WTC11 (cell line): ENCODE measurements around the gene TNNI2. TPM values are rescaled to one million over a fixed set of nuclear protein-coding genes. Genes with fewer than 3 reads are reported as not detected.

ENCODE experiments used
- ATAC-seq: fragments of 200-7000 bp; cut with Tn5 transposase; 2 replicates; pipeline ENCODE4 v1.10.0; 2021; ENCODE audit warnings: mild to moderate bottlenecking, moderate library complexity
- CTCF ChIA-PET: fragments of 300-600 bp; sonication (Branson Sonifier 250); formaldehyde crosslinking; loops from one replicate; lab custom pipeline; 2021; ENCODE audit warnings: antibody characterized with exemption; lab: Charles Lee
- POLR2A ChIA-PET: fragments of 350-600 bp; sonication (Branson Sonifier 250); formaldehyde crosslinking; loops from one replicate; lab custom pipeline; 2021; ENCODE audit warnings: antibody characterized with exemption; lab: Charles Lee
- DNase-seq: peaks from one replicate; pipeline ENCODE4 v3.0.0; 2021; ENCODE audit warnings: low spot score
- H3K27ac Mint-ChIP-seq: 2 replicates; pipeline ENCODE4 v1.8.0; 2021; ENCODE audit warnings: mixed read lengths
- H3K27me3 Mint-ChIP-seq: 2 replicates; pipeline ENCODE4 v1.8.0; 2021; ENCODE audit warnings: low read depth, mild to moderate bottlenecking, moderate library complexity, mixed read lengths
- H3K36me3 Mint-ChIP-seq: 2 replicates; pipeline ENCODE4 v1.8.0; 2021; ENCODE audit warnings: mixed read lengths
- H3K4me1 Mint-ChIP-seq: 2 replicates; pipeline ENCODE4 v1.8.0; 2022; ENCODE audit warnings: mixed read lengths
- H3K4me3 Mint-ChIP-seq: 2 replicates; pipeline ENCODE4 v1.8.0; 2021; ENCODE audit warnings: mild to moderate bottlenecking, moderate library complexity, mixed read lengths
- H3K9me3 Mint-ChIP-seq: 2 replicates; pipeline ENCODE4 v1.8.0; 2021; ENCODE audit warnings: mixed read lengths
- ARID4B ChIP-seq: sonication (generic); formaldehyde crosslinking; IDR thresholded peaks from 2 replicates; pipeline ENCODE4 v1.8.0; 2023; ENCODE audit warnings: missing genetic modification reagents, mild to moderate bottlenecking, borderline replicate concordance
- ATF1 ChIP-seq: sonication (generic); formaldehyde crosslinking; IDR thresholded peaks from 2 replicates; pipeline ENCODE4 v1.8.1; 2023; ENCODE audit warnings: mild to moderate bottlenecking, moderate library complexity, missing genetic modification reagents
- ATF6 ChIP-seq: sonication (generic); formaldehyde crosslinking; IDR thresholded peaks from 2 replicates; pipeline ENCODE4 v1.8.1; 2023; ENCODE audit warnings: mild to moderate bottlenecking, missing genetic modification reagents
- CBFB ChIP-seq: sonication (generic); formaldehyde crosslinking; IDR thresholded peaks from 2 replicates; pipeline ENCODE4 v1.8.1; 2022; ENCODE audit warnings: mild to moderate bottlenecking, low read depth, missing genetic modification reagents
- E2F5 ChIP-seq: sonication (generic); formaldehyde crosslinking; IDR thresholded peaks from 2 replicates; pipeline ENCODE4 v1.8.1; 2022; ENCODE audit warnings: mild to moderate bottlenecking, moderate library complexity, missing genetic modification reagents
- ESRRA ChIP-seq: sonication (generic); formaldehyde crosslinking; IDR thresholded peaks from 2 replicates; pipeline ENCODE4 v1.8.1; 2022; ENCODE audit warnings: mild to moderate bottlenecking, missing genetic modification reagents, borderline replicate concordance
- FOXP1 ChIP-seq: sonication (generic); formaldehyde crosslinking; IDR thresholded peaks from 2 replicates; pipeline ENCODE4 v1.8.0; 2022; ENCODE audit warnings: missing genetic modification reagents, mild to moderate bottlenecking, moderate library complexity, borderline replicate concordance
- NFYB ChIP-seq: sonication (generic); formaldehyde crosslinking; conservative IDR thresholded peaks from 2 replicates; pipeline ENCODE4 v1.8.0; 2022; ENCODE audit warnings: low read depth, missing genetic modification reagents
- RELA ChIP-seq: sonication (generic); formaldehyde crosslinking; IDR thresholded peaks from 2 replicates; pipeline ENCODE4 v1.8.1; 2022; ENCODE audit warnings: missing genetic modification reagents, mild to moderate bottlenecking, borderline replicate concordance
- RORB ChIP-seq: fragments of 250-450 bp; sonication (Bioruptor Pico); IDR thresholded peaks from 2 replicates; pipeline ENCODE4 v1.9.0; 2021; ENCODE audit warnings: mild to moderate bottlenecking
- SMAD4 ChIP-seq: sonication (generic); formaldehyde crosslinking; IDR thresholded peaks from 2 replicates; pipeline ENCODE4 v1.8.0; 2022; ENCODE audit warnings: mild to moderate bottlenecking, missing genetic modification reagents
- total RNA-seq: library from RNA; stranded (reverse); gene quantifications from 3 replicates; pipeline ENCODE4 v1.2.3, GENCODE V29; 2021
- TF ChIP-seq, protein P1 (sequence below): fragments of 250-450 bp; sonication (Bioruptor Pico); IDR thresholded peaks from 2 replicates; pipeline ENCODE4 v1.9.0; 2021; ENCODE audit warnings: mild to moderate bottlenecking, borderline replicate concordance
- TF ChIP-seq, protein P2 (sequence below): fragments of 250-450 bp; sonication (Bioruptor Pico); IDR thresholded peaks from 2 replicates; pipeline ENCODE4 v1.9.0; 2021; ENCODE audit warnings: moderate library complexity, mild to moderate bottlenecking, inconsistent platforms, borderline replicate concordance
- TF ChIP-seq, protein P3 (sequence below): sonication (generic); formaldehyde crosslinking; conservative IDR thresholded peaks from 2 replicates; pipeline ENCODE4 v1.8.1; 2023; ENCODE audit warnings: mild to moderate bottlenecking, low read depth, missing genetic modification reagents, moderate library complexity

Gene TNNI2
- total RNA-seq, 1 experiment from 2014 or later = not detected

DNA sequence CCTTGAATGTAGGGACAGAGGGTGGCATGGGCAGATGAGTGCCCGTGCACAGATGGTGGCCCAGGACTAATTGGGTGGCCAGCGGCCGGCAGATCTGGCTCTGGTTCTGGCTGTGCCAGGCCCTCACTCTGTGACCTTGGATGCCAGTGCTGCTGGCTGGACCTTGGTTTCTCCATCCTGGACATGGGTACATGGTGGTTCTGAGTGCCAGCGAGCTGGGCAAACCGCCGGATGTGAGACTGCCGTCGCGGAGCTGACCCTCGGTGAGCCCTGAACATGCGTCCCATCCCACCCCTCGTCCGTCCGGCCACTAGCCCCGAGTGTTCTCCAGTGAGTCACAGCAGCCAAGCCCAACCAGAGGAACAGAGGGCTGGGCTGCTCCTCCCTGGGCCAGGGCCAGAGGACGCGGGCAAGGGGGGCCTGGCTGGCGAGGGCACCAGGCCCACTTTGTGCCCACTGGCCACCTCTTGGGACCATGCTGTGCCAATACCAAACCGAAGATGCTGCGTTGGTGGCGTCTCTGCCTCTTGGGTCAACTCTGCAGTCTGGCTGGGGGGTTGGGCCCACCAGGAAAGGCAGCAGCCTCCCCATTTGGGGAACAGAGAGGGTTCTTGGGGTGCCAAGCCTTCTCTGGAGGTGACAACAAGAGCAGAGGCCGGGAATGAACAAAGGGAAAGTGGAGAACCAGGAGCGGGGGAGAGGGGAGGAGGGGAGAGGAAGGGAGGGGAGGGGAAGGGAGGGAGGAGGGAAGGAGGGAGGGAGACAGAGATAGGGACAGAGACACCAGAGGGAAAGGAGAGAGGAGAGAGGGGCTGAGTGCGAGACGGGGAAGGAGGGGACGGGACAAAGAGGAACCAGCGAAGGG, 24.8 kb downstream of the TNNI2 start:
- no peak overlapping the region for H3K27ac Mint-ChIP-seq
- CTCF ChIA-PET = interaction anchor here (1.4 kb wide), 1 partner anchor 169 kb away, joined by 3 read pairs; no protein-coding TSS in a partner anchor
- H3K9me3 Mint-ChIP-seq = no peaks in the 10 kb centered on the region
- H3K36me3 Mint-ChIP-seq = no peaks in the 10 kb centered on the region
- no peak overlapping the region for H3K4me3 Mint-ChIP-seq
- no peaks in the 10 kb centered on the region for H3K27me3 Mint-ChIP-seq
- no peaks in the 10 kb centered on the region; the same call in 1 of the 2 replicates for H3K4me1 Mint-ChIP-seq
- no peak for TF ChIP-seq ESRRA (CRISPR knock-in tag)
- no peak for TF ChIP-seq ARID4B (CRISPR knock-in tag)
- TF ChIP-seq CBFB (CRISPR knock-in tag) = no peak
- TF ChIP-seq, protein P1, sequence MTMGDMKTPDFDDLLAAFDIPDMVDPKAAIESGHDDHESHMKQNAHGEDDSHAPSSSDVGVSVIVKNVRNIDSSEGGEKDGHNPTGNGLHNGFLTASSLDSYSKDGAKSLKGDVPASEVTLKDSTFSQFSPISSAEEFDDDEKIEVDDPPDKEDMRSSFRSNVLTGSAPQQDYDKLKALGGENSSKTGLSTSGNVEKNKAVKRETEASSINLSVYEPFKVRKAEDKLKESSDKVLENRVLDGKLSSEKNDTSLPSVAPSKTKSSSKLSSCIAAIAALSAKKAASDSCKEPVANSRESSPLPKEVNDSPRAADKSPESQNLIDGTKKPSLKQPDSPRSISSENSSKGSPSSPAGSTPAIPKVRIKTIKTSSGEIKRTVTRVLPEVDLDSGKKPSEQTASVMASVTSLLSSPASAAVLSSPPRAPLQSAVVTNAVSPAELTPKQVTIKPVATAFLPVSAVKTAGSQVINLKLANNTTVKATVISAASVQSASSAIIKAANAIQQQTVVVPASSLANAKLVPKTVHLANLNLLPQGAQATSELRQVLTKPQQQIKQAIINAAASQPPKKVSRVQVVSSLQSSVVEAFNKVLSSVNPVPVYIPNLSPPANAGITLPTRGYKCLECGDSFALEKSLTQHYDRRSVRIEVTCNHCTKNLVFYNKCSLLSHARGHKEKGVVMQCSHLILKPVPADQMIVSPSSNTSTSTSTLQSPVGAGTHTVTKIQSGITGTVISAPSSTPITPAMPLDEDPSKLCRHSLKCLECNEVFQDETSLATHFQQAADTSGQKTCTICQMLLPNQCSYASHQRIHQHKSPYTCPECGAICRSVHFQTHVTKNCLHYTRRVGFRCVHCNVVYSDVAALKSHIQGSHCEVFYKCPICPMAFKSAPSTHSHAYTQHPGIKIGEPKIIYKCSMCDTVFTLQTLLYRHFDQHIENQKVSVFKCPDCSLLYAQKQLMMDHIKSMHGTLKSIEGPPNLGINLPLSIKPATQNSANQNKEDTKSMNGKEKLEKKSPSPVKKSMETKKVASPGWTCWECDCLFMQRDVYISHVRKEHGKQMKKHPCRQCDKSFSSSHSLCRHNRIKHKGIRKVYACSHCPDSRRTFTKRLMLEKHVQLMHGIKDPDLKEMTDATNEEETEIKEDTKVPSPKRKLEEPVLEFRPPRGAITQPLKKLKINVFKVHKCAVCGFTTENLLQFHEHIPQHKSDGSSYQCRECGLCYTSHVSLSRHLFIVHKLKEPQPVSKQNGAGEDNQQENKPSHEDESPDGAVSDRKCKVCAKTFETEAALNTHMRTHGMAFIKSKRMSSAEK (CRISPR knock-in tag) = no peak
- no peak for TF ChIP-seq E2F5 (CRISPR knock-in tag)
- TF ChIP-seq SMAD4 = no peak
- TF ChIP-seq NFYB (CRISPR knock-in tag) = no peak
- TF ChIP-seq RORB (CRISPR knock-in tag) = no peak
- TF ChIP-seq FOXP1 (CRISPR knock-in tag) = no peak
- TF ChIP-seq RELA (CRISPR knock-in tag) = no peak
- TF ChIP-seq ATF6 (CRISPR knock-in tag) = no peak
- TF ChIP-seq, protein P2, sequence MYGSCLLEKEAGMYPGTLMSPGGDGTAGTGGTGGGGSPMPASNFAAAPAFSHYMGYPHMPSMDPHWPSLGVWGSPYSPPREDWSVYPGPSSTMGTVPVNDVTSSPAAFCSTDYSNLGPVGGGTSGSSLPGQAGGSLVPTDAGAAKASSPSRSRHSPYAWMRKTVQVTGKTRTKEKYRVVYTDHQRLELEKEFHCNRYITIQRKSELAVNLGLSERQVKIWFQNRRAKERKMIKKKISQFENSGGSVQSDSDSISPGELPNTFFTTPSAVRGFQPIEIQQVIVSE (CRISPR knock-in tag) = no peak
- TF ChIP-seq, protein P3, sequence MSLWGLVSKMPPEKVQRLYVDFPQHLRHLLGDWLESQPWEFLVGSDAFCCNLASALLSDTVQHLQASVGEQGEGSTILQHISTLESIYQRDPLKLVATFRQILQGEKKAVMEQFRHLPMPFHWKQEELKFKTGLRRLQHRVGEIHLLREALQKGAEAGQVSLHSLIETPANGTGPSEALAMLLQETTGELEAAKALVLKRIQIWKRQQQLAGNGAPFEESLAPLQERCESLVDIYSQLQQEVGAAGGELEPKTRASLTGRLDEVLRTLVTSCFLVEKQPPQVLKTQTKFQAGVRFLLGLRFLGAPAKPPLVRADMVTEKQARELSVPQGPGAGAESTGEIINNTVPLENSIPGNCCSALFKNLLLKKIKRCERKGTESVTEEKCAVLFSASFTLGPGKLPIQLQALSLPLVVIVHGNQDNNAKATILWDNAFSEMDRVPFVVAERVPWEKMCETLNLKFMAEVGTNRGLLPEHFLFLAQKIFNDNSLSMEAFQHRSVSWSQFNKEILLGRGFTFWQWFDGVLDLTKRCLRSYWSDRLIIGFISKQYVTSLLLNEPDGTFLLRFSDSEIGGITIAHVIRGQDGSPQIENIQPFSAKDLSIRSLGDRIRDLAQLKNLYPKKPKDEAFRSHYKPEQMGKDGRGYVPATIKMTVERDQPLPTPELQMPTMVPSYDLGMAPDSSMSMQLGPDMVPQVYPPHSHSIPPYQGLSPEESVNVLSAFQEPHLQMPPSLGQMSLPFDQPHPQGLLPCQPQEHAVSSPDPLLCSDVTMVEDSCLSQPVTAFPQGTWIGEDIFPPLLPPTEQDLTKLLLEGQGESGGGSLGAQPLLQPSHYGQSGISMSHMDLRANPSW = no peak
- no peak for TF ChIP-seq ATF1
- ATAC-seq (peak; percentile 74), DNase-seq (peak; percentile 40)
- POLR2A ChIA-PET = no interaction called here
